ENCODE measurements around the gene CCNG2.

CCNG2 gene

GRCh38 chr4:77178560-77178959 is 21.6 kb downstream of the CCNG2 start:
- no peak for DNase-seq (ENCODE audit: low read depth)

GRCh38 chr4:77179519-77179918 is 22.5 kb downstream of the CCNG2 start:
- no peak for DNase-seq (ENCODE audit: low read depth)

- DNase-seq (ENCODE audit: low read depth), result no peak
These were observed 24.7 kb downstream of the CCNG2 start for GRCh38 chr4:77181720-77182119.

GRCh38 chr4:77183777-77184420 is 26.9 kb downstream of the CCNG2 start:
- DNase-seq (ENCODE audit: low read depth), result no peak

- no peak for DNase-seq (ENCODE audit: low read depth)
These were observed 28.0 kb downstream of the CCNG2 start for GRCh38 chr4:77184974-77185373.

GRCh38 chr4:77185686-77186085 is 28.7 kb downstream of the CCNG2 start:
- no peak for DNase-seq (ENCODE audit: low read depth)

- no peak for DNase-seq (ENCODE audit: low read depth)
These were observed 30.3 kb downstream of the CCNG2 start for GRCh38 chr4:77187322-77187721.

- no peak for DNase-seq (ENCODE audit: low read depth)
These were observed 31.7 kb downstream of the CCNG2 start for GRCh38 chr4:77188498-77189220.

- no peak for DNase-seq (ENCODE audit: low read depth)
These were observed 32.4 kb downstream of the CCNG2 start for GRCh38 chr4:77189412-77189811.

- no peak for DNase-seq (ENCODE audit: low read depth)
These were observed 33.0 kb downstream of the CCNG2 start for GRCh38 chr4:77190053-77190452.

- no peak for DNase-seq (ENCODE audit: low read depth)
These were observed 36.0 kb downstream of the CCNG2 start for GRCh38 chr4:77193046-77193445.

GRCh38 chr4:77193511-77194102 is 36.6 kb downstream of the CCNG2 start:
- DNase-seq (ENCODE audit: low read depth), result no peak

- no peak for DNase-seq (ENCODE audit: low read depth)
These were observed 37.4 kb downstream of the CCNG2 start for GRCh38 chr4:77194366-77194765.

GRCh38 chr4:77194989-77195388 is 38.0 kb downstream of the CCNG2 start:
- no peak for DNase-seq (ENCODE audit: low read depth)

GRCh38 chr4:77196866-77197265 is 39.9 kb downstream of the CCNG2 start:
- no peak for DNase-seq (ENCODE audit: low read depth)

GRCh38 chr4:77197361-77197760 is 40.4 kb downstream of the CCNG2 start:
- DNase-seq (ENCODE audit: low read depth), result no peak

- no peak for DNase-seq (ENCODE audit: low read depth)
These were observed 40.8 kb downstream of the CCNG2 start for GRCh38 chr4:77197831-77198230.

- DNase-seq (ENCODE audit: low read depth), result no peak
These were observed 42.3 kb downstream of the CCNG2 start for GRCh38 chr4:77199276-77199675.

GRCh38 chr4:77199701-77200100 is 42.7 kb downstream of the CCNG2 start:
- no peak for DNase-seq (ENCODE audit: low read depth)

- DNase-seq (ENCODE audit: low read depth), result peak; percentile 37
These were observed 44.3 kb downstream of the CCNG2 start for GRCh38 chr4:77201343-77201742.

- DNase-seq (ENCODE audit: low read depth), result no peak
These were observed 44.9 kb downstream of the CCNG2 start for GRCh38 chr4:77201857-77202256.

- no peak for DNase-seq (ENCODE audit: low read depth)
These were observed 45.5 kb downstream of the CCNG2 start for GRCh38 chr4:77202491-77202890.

GRCh38 chr4:77203380-77204197 is 46.6 kb downstream of the CCNG2 start:
- no peak for DNase-seq (ENCODE audit: low read depth)

All from HS-5 (cell line).